GM19023 (cell line): ENCODE measurements around the gene FAM228A.
"Not testable (repeated sequence)": the region's sequence is repeated elsewhere in the genome, so short reads cannot be mapped to it uniquely, and the experiment has no call there.

Experiments used
- ATAC-seq: cut with Tn5 transposase; IDR thresholded peaks from one replicate; pipeline ENCODE4 v1.9.1; 2021; ENCODE audit warnings: mild to moderate bottlenecking, moderate library complexity; ENCODE audit not compliant: unreplicated experiment

Gene FAM228A

DNA sequence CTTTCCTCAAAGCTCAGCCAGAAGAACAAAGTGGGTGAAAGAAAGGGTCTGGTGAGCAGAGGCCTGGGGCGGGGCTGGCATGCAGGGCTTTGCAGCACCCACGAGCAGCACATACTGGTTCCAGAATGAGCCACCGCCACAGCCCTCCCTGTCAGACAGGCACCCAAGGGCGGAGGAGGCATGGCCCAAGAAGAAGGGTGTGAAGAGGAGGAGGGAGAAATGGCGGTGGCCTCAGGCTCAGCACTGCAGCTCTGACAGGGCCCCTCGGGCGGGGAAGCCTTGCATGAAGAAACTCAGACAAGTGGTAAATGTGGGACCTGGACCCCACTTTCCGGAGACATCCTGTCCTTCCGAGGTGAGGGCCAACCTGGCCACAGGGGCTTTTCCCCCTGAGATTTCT lies 15.7 kb downstream of the FAM228A start:
- no peak for ATAC-seq

GRCh38 chr2:24191156-24191555 lies 16.3 kb downstream of the FAM228A start:
- no peak for ATAC-seq

DNA sequence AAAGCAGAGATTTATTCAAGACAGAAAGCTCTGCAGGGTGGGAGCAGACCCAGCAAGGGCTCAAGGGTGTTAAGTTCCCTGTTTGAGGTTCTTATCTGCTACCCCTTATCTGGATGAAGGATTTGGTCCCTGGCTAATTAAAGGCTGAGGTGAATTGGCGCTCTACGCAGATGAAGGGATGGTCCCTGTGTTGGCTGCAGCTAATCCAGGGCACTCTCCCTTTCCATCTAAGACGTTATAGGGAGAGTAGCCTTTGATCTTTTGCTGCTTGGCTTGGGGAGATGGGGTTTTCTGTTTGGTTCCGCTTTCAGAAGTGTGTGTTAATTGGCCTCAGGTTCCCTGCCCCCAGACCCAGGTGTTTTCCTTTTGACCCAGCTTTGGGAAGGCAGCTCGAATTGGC lies 17.0 kb downstream of the FAM228A start:
- no peak for ATAC-seq

DNA sequence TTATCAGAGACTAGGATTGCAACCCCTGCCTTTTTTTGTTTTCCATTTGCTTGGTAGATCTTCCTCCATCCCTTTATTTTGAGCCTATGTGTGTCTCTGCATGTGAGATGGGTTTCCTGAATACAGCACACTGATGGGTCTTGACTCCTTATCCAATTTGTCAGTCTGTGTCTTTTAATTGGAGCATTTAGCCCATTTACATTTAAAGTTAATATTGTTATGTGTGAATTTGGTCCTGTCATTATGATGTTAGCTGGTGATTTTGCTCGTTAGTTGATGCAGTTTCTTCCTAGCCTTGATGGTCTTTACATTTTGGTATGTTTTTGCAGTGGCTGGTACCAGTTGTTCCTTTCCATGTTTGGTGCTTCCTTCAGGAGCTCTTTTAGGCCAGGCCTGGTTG lies 22.4 kb downstream of the FAM228A start:
- not testable (repeated sequence) for ATAC-seq

DNA sequence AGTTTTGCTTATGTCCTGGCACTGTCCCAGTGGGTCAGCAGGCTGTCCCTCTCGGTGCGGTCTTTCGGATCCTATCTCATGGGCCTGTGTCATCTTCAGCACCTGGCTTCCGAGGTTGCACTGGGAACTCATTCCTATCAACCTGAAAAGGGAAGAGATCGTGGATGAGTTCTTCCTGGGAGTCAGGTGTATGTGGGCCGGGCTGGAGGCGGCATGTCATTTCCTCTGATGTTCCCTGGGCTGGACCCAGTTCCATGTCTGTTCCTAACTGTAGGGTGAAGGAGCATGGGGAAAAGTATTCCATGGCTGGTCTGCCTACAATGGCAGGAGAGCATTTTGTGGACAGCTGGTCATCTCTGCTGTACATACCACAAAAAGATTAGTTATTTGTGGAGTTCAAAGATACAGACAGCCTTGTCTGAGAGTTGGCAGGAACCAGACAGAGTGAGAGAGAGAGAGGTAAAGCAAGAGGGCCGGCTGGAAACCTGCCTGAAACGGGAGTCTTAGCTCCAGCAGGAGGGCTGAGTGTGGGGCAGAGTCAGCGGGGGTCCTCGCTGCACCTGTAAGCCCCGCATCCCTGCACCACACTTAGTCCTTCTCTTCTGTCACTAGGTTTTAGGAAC lies 25.2 kb downstream of the FAM228A start:
- ATAC-seq: no peak

- no peak for ATAC-seq
These were observed 25.9 kb downstream of the FAM228A start for GRCh38 chr2:24200799-24201198.

DNA sequence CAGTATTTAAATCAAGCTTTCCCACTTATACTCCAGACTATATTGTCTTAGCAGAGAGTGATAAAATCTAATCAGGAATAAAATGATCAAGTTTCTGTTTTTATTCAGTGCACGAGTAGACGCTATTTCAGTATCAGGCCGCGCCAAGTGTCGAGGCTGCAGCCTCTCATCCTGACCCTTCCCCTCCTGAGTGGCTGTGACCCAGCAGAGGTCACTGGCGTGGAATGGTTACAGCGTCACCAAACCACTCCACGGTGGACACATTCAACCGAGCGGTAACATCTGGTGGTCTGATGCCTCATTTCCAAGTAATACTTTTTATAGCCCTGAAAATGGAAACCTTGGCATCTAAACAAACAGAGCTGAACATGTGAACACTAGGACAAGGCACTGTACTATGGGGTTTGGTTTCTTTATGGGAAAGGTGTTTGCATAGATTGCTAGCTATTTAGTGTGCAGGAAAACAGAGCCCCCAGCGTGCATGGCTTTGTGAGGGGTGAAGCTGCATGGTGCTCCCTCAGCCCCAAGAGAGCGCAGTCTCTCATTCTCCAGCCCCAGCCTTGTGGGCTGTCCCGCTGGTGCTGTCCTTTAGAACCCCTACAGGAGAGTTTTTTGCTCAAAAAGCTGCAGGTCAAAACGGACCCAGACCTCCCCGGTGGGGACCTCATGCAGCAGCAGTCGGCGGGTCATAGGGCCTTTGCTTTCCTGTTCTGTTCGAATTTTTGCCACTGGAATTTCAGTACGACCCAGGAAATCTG lies 28.4 kb downstream of the FAM228A start:
- no peak for ATAC-seq

- no peak for ATAC-seq
These were observed 28.9 kb downstream of the FAM228A start for GRCh38 chr2:24203787-24204150.

GRCh38 chr2:24204505-24204904 lies 29.7 kb downstream of the FAM228A start:
- no peak for ATAC-seq

DNA sequence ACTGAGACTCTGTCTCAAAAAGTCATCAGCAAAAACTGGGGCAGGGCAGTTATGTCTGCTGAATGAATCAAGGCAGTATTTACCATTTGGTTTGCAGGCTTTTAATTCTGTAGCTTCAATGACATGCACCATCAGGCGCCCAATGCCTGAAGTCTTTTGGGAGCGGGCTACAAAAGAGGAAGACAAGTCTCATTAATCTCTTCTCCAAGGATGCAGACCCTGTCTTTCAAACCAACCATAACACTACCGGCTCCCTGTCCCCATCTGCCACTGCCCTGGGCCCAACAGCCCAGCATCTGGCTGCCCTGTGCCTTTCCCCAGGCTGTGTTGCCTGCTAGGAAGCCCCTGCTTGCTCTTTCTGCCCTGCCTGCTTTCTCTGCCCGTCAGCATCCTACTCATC lies 30.3 kb downstream of the FAM228A start:
- no peak for ATAC-seq

- no peak for ATAC-seq
These were observed 31.4 kb downstream of the FAM228A start for GRCh38 chr2:24206242-24206641.

DNA sequence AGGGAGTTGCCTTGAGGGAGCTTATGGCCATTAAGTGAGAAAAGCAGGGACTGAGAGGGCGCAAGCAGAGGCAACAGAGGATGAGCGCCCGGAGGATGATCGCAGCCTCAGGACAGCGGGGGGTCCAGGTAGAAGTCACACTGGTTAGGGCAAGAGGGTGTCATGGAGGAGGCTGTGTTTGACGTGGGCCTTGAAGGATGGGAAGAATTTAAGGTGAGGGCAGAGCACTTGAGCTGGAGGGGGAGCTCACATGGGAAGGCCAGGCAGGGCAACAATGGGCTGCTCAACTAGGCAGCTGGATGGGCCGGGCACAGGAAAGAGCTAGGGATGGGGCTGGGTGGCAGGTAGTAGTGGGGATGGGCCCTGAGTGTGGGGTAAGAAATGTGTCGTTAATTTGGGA lies 31.9 kb downstream of the FAM228A start:
- ATAC-seq: no peak

DNA sequence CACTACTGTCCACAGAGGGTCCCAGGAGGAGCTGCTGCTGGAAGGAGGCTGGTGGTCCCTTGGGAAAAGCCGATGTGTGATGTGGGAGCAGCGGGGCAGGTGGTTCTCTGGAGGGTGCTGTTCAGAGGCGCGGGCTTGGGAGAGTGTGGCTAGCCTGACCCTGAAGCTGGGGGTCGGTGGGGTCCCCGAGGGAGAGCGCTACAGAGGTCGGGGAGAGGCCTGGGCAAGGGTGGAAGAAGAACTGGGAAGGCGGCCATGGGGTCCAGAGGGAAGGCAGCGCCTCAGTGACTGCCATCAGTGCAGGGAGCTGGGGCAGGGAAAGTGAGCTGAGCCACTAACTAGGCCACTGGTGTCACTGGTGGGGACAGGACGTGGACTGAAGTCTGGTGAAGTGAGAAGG lies 32.5 kb downstream of the FAM228A start:
- ATAC-seq: no peak

- ATAC-seq: no peak
These were observed 33.6 kb downstream of the FAM228A start for GRCh38 chr2:24208490-24208889.

- ATAC-seq: no peak
These were observed 34.7 kb downstream of the FAM228A start for GRCh38 chr2:24209389-24210105.

- ATAC-seq: no peak
These were observed 35.2 kb downstream of the FAM228A start for GRCh38 chr2:24210106-24210455.

GRCh38 chr2:24210723-24211122 lies 35.9 kb downstream of the FAM228A start:
- no peak for ATAC-seq

DNA sequence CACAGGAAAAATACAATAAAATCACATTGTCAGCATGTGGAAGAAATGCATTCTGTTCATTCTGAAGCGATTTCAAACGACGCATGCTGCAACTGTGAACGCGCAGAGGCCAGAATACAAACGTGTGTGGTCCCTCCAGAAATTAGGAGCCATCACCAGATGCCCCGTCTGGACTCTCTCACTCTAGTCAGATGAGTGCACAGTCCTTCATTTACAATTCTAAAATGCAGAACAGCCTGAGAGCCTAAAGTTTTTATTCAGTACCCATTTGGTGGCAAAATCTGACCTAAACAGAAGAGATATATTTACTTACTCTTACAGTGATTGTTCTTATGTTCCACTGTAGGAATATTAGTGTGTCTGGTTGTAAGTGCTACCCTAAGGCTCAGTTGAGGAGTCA lies 36.6 kb downstream of the FAM228A start:
- no peak for ATAC-seq

GRCh38 chr2:24214880-24215279 lies 40.0 kb downstream of the FAM228A start:
- ATAC-seq: peak; percentile 96

DNA sequence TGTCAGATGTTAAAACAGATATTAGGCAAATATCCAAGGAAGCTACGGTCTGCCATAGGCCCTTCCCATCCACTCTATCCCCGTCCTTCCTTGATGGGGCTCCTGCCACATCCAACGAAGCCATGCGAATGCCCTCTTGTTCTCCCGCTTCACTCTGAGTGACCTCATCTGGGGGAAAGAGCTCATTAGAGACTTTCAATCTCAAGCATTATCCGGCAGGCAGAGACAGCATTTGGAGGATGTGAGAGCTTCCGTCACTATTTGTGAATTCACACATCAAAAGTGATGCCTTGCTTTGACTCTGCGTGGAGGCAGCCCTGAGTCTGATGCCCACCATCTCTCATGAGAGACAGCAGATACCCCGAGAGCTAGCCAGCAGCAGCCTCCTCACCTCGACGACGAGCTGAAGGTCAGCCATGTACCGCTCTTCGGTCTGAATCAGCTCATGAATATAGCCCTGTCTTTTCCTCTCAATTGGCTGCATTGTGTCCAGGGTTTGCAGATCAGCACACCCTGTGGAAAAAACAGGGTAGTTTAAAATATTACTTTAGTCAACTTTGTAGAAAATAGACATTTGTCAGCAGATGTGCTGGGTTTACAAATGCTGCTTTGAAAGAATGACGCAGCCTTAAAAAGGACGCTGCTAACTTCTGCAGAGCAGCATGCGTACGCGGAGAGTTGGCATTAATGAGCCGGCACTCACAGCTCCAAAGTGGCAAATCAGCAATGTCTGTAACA lies 45.9 kb downstream of the FAM228A start:
- no peak for ATAC-seq

DNA sequence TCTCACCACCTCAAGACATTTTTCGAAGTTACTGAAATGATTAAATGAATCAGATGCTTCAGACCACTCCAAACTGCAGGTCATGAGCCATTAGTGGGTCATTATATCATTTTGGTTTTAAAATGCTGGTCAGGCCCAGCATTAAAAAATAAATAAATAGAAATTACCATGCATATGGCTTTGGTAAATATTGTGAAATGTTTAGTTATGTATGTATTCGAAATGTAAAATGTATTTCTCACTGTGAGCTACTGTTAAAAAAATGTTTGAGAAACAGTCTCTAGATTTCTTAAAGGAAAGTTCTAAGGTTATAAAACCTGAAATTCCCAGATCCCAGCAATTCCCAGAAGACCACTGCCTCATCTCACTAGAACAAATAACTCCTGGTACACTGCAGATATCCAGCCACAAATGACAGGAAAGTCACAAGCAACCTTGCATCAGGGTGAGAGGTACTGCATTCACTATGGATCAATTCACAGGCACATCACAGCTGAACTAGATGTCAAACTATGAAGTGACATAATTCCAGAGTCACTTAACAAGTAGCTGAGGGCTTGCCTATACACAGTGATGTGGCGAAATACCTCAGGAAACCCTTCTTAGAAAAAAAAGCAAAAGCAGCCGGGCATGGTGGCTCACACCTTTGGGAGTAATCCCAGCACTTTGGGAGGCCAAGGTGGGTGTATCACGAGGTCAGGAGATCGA lies 46.6 kb downstream of the FAM228A start:
- no peak for ATAC-seq
